HepG2 (cell line): Measurements from ENCODE around the gene ZBTB37. TPM values are rescaled to one million over a fixed set of nuclear protein-coding genes. Genes with fewer than 3 reads are reported as not detected.

Source experiments
- ATAC-seq: fragments of 200-7000 bp; cut with Tn5 transposase; 3 replicates; pipeline ENCODE4 v1.9.1; 2020; ENCODE audit warnings: mild to moderate bottlenecking, moderate library complexity
- BruUV-seq: library from RNA; stranded (reverse); fragments of 400-500 nt; replicated peaks from 2 replicates; lab custom pipeline; 2021; lab: Mats Ljungman, UMichigan
- CTCF ChIA-PET: fragments of 300-600 bp; formaldehyde crosslinking; extraction: SDS; loops from one replicate; lab custom pipeline; 2021; ENCODE audit warnings: low total read pairs, inconsistent platforms, low intra/inter-chr PET ratio; lab: Yijun Ruan, JAX
- POLR2A ChIA-PET: fragments of 350-600 bp; sonication (Branson Sonifier 250); formaldehyde crosslinking; loops from one replicate; lab custom pipeline; 2020; ENCODE audit warnings: antibody characterized with exemption, inconsistent platforms; lab: Yijun Ruan, JAX
- DNase-seq: peaks from one replicate; pipeline ENCODE4 v3.0.0-alpha.2; 2015; ENCODE audit warnings: low spot score
- FAIRE-seq: peaks from 3 replicates; lab custom pipeline; 2011; peaks lifted over from hg19 to GRCh38; lab: Jason Lieb, UNC
- H2AFZ ChIP-seq: one replicate; pipeline ENCODE4 v1.6.1; 2011; ENCODE audit warnings: low read length, inconsistent platforms
- H3K27ac ChIP-seq: fragments of 300-600 bp; 3 replicates; pipeline ENCODE4 v1.8.0; 2011; ENCODE audit warnings: mixed run types, mild to moderate bottlenecking, mixed read lengths, low read length, inconsistent platforms; ENCODE audit not compliant: insufficient read depth; ENCODE audit errors: extremely low read length
- H3K27me3 ChIP-seq, 2 experiments: fragments of 200-600 bp in 1 of 2; 2 replicates in 1 of 2; 3 replicates in 1 of 2; pipeline versions ENCODE4 v1.6.0 to v1.8.0; 2011; ENCODE audit warnings: low read length in 2 of 2, mild to moderate bottlenecking in 2 of 2, moderate library complexity in 2 of 2, inconsistent platforms in 1 of 2; ENCODE audit not compliant: insufficient read depth in 2 of 2, control insufficient read depth in 1 of 2
- H3K36me3 ChIP-seq, 2 experiments: fragments of 200-600 bp in 1 of 2; replicated peaks in 1 of 2; 2 replicates in 1 of 2; 3 replicates in 1 of 2; pipeline versions ENCODE4 v1.5.1 to v1.8.0; 2011; ENCODE audit warnings: low read length in 2 of 2, inconsistent platforms in 1 of 2; ENCODE audit not compliant: insufficient read depth in 2 of 2, control insufficient read depth in 1 of 2
- H3K4me1 ChIP-seq: 2 replicates; pipeline ENCODE4 v1.5.1; 2012; ENCODE audit warnings: low read length, inconsistent platforms; ENCODE audit not compliant: insufficient read depth
- H3K4me2 ChIP-seq: 2 replicates; pipeline ENCODE4 v1.6.0; 2011; ENCODE audit warnings: low read depth, low read length, inconsistent platforms
- H3K4me3 ChIP-seq, 3 experiments: fragments of 200-600 bp in 1 of 3; sonication (generic), shearing (Covaris generic) in 1 of 3; replicated peaks in 1 of 3; 2 replicates each; pipeline ENCODE4 v1.5.1; 2011 to 2016; ENCODE audit warnings: low read length in 3 of 3, inconsistent platforms in 2 of 3, low read depth in 2 of 3, mild to moderate bottlenecking in 2 of 3, control low read depth in 1 of 3, mixed read lengths in 1 of 3; ENCODE audit not compliant: insufficient read depth in 1 of 3
- H3K79me2 ChIP-seq: one replicate; pipeline ENCODE4 v1.6.1; 2011; ENCODE audit warnings: low read length, inconsistent platforms; ENCODE audit not compliant: insufficient read depth
- H3K9ac ChIP-seq: 2 replicates; pipeline ENCODE4 v1.6.0; 2011; ENCODE audit warnings: mild to moderate bottlenecking, low read depth, low read length, inconsistent platforms; ENCODE audit not compliant: insufficient read depth
- H3K9me3 ChIP-seq: 2 replicates; pipeline ENCODE4 v1.5.1; 2012; ENCODE audit warnings: mild to moderate bottlenecking, low read length
- H4K20me1 ChIP-seq: 2 replicates; pipeline ENCODE4 v1.6.0; 2011; ENCODE audit warnings: inconsistent platforms, mild to moderate bottlenecking, low read length, moderate library complexity; ENCODE audit not compliant: insufficient read depth
- GMEB1 ChIP-seq: sonication (generic); formaldehyde crosslinking; IDR thresholded peaks from 2 replicates; pipeline ENCODE4 v1.5.1; 2020; ENCODE audit warnings: missing genetic modification reagents, mild to moderate bottlenecking, borderline replicate concordance
- GZF1 ChIP-seq: sonication (generic); formaldehyde crosslinking; IDR thresholded peaks from 2 replicates; pipeline ENCODE4 v1.5.1; 2020; ENCODE audit warnings: mild to moderate bottlenecking, missing genetic modification reagents
- HNRNPLL ChIP-seq: fragments of 200-400 bp; formaldehyde crosslinking; IDR thresholded peaks from 2 replicates; pipeline ENCODE4 v1.6.1; 2017; ENCODE audit warnings: mild to moderate bottlenecking, low read depth, low read length; ENCODE audit not compliant: poor library complexity, severe bottlenecking
- MATR3 ChIP-seq: sonication (generic); formaldehyde crosslinking; IDR thresholded peaks from 2 replicates; pipeline ENCODE4 v1.4.0; 2020; ENCODE audit warnings: missing genetic modification reagents
- MBD4 ChIP-seq: IDR thresholded peaks from 2 replicates; pipeline ENCODE4 v1.6.1; 2012; ENCODE audit warnings: low read length, inconsistent platforms, borderline replicate concordance
- MLX ChIP-seq: IDR thresholded peaks from 2 replicates; pipeline ENCODE4 v1.6.1; 2016
- PLSCR1 ChIP-seq: sonication (generic); formaldehyde crosslinking; IDR thresholded peaks from 2 replicates; pipeline ENCODE4 v1.5.0; 2020; ENCODE audit warnings: missing genetic modification reagents, mild to moderate bottlenecking, borderline replicate concordance
- POLR2A ChIP-seq, 2 experiments: IDR thresholded peaks; 2 replicates each; pipeline ENCODE4 v1.6.1; 2011; ENCODE audit warnings: low read depth in 2 of 2, low read length in 2 of 2, mild to moderate bottlenecking in 1 of 2, moderate library complexity in 1 of 2; ENCODE audit not compliant: insufficient read depth in 1 of 2
- POLR2AphosphoS2 ChIP-seq: IDR thresholded peaks from 2 replicates; pipeline ENCODE4 v1.6.1; 2011; ENCODE audit warnings: low read depth, low read length, improper control_type of control experiment
- POLR2G ChIP-seq: fragments of 200-400 bp; formaldehyde crosslinking; IDR thresholded peaks from 2 replicates; pipeline ENCODE4 v1.6.1; 2018; ENCODE audit warnings: mild to moderate bottlenecking, low read depth, low read length, moderate library complexity
- RBM22 ChIP-seq: fragments of 200-400 bp; formaldehyde crosslinking; optimal IDR thresholded peaks from 2 replicates; pipeline ENCODE3; 2017; ENCODE audit warnings: mild to moderate bottlenecking, low read length, moderate library complexity
- SCMH1 ChIP-seq: sonication (generic); formaldehyde crosslinking; IDR thresholded peaks from 2 replicates; pipeline ENCODE4 v1.9.0; 2021; ENCODE audit warnings: missing genetic modification reagents, mild to moderate bottlenecking, borderline replicate concordance
- SIN3A ChIP-seq: IDR thresholded peaks from 2 replicates; pipeline ENCODE4 v1.6.1; 2011; ENCODE audit warnings: low read depth, mild to moderate bottlenecking, control low read depth, low read length, borderline replicate concordance
- SOX13 ChIP-seq, 3 experiments: fragments of 450-650 bp in 1 of 3; sonication (generic) in 1 of 3; formaldehyde crosslinking in 1 of 3; IDR thresholded peaks in 2 of 3; conservative IDR thresholded peaks in 1 of 3; 2 replicates each; pipeline versions ENCODE4 v1.5.0 to v1.6.1; 2016 to 2020; ENCODE audit warnings: antibody characterized with exemption in 1 of 3, mild to moderate bottlenecking in 1 of 3, missing compliant biosample characterization in 1 of 3, missing genetic modification reagents in 1 of 3, moderate library complexity in 1 of 3
- SSRP1 ChIP-seq: IDR thresholded peaks from 2 replicates; pipeline ENCODE4 v1.6.1; 2016; ENCODE audit warnings: control low read depth
- SUZ12 ChIP-seq: fragments of 150-350 bp; IDR thresholded peaks from 2 replicates; pipeline ENCODE4 v1.6.1; 2014; ENCODE audit warnings: low read depth, low read length
- TBP ChIP-seq: sonication (generic); formaldehyde crosslinking; IDR thresholded peaks from 2 replicates; pipeline ENCODE4 v1.5.0; 2020; ENCODE audit warnings: missing genetic modification reagents
- TRIM24 ChIP-seq: sonication (generic); formaldehyde crosslinking; IDR thresholded peaks from 2 replicates; pipeline ENCODE4 v1.8.0; 2022; ENCODE audit warnings: mild to moderate bottlenecking, missing genetic modification reagents
- ZBTB37 ChIP-seq: sonication (generic); formaldehyde crosslinking; IDR thresholded peaks from 2 replicates; pipeline ENCODE4 v1.4.0; 2020; ENCODE audit warnings: mild to moderate bottlenecking, missing genetic modification reagents
- WGBS: methylation state at CpG from one replicate; pipeline ENCODE4 v1.1.6; 2017; ENCODE audit warnings: low lambda C conversion rate; 5-methylcytosine and 5-hydroxymethylcytosine counted together
- in situ Hi-C: cut with HindIII; loops from 2 replicates; pipeline ENCODE4 v1.10.0; 2017; ENCODE audit warnings: low pct_unique_long_range_greater_than_20kb; ENCODE audit not compliant: extremely low pct_ligation_motif_present
- intact Hi-C: fragments of 100-400 bp; cut with micrococcal nuclease; formaldehyde crosslinking; loops from one replicate; pipeline ENCODE4 v1.10.0; 2022; ENCODE audit not compliant: unreplicated experiment
- polyA plus RNA-seq, 8 experiments: library from polyadenylated mRNA; depleted of rRNA in 3 of 8; stranded (reverse) in 7 of 8; unstranded in 1 of 8; fragments of >200 nt; fragmentation: Illumina TruSeq in 4 of 8; extraction: Trizol in 4 of 8; gene quantifications; 2 replicates each; pipeline versions ENCODE4 v1.2.1 to v1.2.3, GENCODE V29; 2011 to 2016; ENCODE audit warnings: low read depth in 4 of 8, missing spikeins in 1 of 8, mixed read lengths in 1 of 8; ENCODE audit not compliant: insufficient read depth in 1 of 8
- total RNA-seq, 5 experiments: library from RNA; depleted of rRNA; stranded (reverse); fragments of >200 nt; fragmentation: Illumina TruSeq; extraction: Trizol; gene quantifications; 2 replicates each; pipeline ENCODE4 v1.2.3, GENCODE V29; 2016; ENCODE audit warnings: low read depth in 1 of 5

The ZBTB37 gene
- total and polyA plus RNA-seq, 2 of the 13 experiments (the other 11 are each of a cell fraction or from before 2014, with no cell fraction given): 2.6 to 7.7 TPM

GRCh38 chr1:173862769-173863223, 5.4 kb upstream of the ZBTB37 start:
- no peak for DNase-seq
- H3K4me1 ChIP-seq: peaks cover 26% of the 10 kb centered on the region
- H3K36me3 ChIP-seq: peaks cover 4 to 38% of the 10 kb centered on the region in 2 experiments
- H4K20me1 ChIP-seq: peaks cover 38% of the 10 kb centered on the region
- no peak for FAIRE-seq
- H3K4me2 ChIP-seq: no peak overlapping the region
- in situ Hi-C loops: loop anchor here (10.0 kb wide), 1 partner anchor 212 kb away; no protein-coding TSS in a partner anchor
- no peak overlapping the region for H3K27ac ChIP-seq
- H3K9me3 ChIP-seq: no peaks in the 10 kb centered on the region
- ATAC-seq: no peak
- H3K27me3 ChIP-seq: no peaks in the 10 kb centered on the region; a peak in 1 of 5 replicates
- intact Hi-C loops: no loop called here
- no peak overlapping the region for H3K4me3 ChIP-seq
- no peak overlapping the region for H3K9ac ChIP-seq
- peaks cover 24% of the 10 kb centered on the region for H3K79me2 ChIP-seq
- POLR2A ChIA-PET: no interaction called here
- no peak overlapping the region for H2AFZ ChIP-seq
- BruUV-seq: no TSS peak
- WGBS: 79% methylated on average over 8 of the region's 8 CpGs
- CTCF ChIA-PET: no interaction called here
- no peak for TF ChIP-seq SUZ12
- TF ChIP-seq POLR2G: peak; percentile 63
- no peak for TF ChIP-seq TRIM24 (CRISPR knock-in tag)
- no peak for TF ChIP-seq ZBTB37 (CRISPR knock-in tag)
- no peak for TF ChIP-seq MATR3 (CRISPR knock-in tag)
- TF ChIP-seq SOX13 (IDR thresholded peaks at IDR 0.05): 0 out of 2 replicates have a peak, but pooled peaks have one; percentile 9
- no peak for TF ChIP-seq SOX13 (CRISPR knock-in tag; conservative IDR thresholded peaks at IDR 0.05 in 1 of 2, IDR thresholded peaks at IDR 0.05 in 1 of 2)
- peak; percentile 29; the same call in 1 of the 2 replicates for TF ChIP-seq SIN3A
- no peak for TF ChIP-seq TBP (CRISPR knock-in tag)
- no peak for TF ChIP-seq GZF1
- TF ChIP-seq HNRNPLL: no peak
- peak; percentile 13; the same call in 1 of the 2 replicates for TF ChIP-seq MBD4
- no peak for TF ChIP-seq SCMH1 (CRISPR knock-in tag)
- peak; percentile 15; the same call in 1 of the 2 replicates for TF ChIP-seq POLR2AphosphoS2
- TF ChIP-seq PLSCR1 (CRISPR knock-in tag): no peak
- TF ChIP-seq SSRP1 (CRISPR knock-in tag): peak; percentile 5; the same call in 1 of the 2 replicates
- peak in 1 of 2 experiments; percentile 52; a peak in 2 of 4 replicates for TF ChIP-seq POLR2A (IDR thresholded peaks at IDR 0.05; ENCODE audit: insufficient read depth in 1 of 2, low read depth in 2 of 2, low read length in 2 of 2)
- peak; percentile 95 for TF ChIP-seq RBM22
- TF ChIP-seq GMEB1 (CRISPR knock-in tag): no peak
- no peak for TF ChIP-seq MLX (CRISPR knock-in tag)
